Mesangial cell (primary cell): ENCODE measurements around the gene FAM193B. TPM values are rescaled to one million over a fixed set of nuclear protein-coding genes. Genes with fewer than 3 reads are reported as not detected.

Experiments used
- total RNA-seq: library from RNA; depleted of rRNA; stranded (reverse); fragments of >200 nt; gene quantifications from 2 replicates; pipeline ENCODE4 v1.2.3, GENCODE V29; 2015

Gene FAM193B
- 21.3 and 26.0 TPM in 2 replicates for total RNA-seq

DNA sequence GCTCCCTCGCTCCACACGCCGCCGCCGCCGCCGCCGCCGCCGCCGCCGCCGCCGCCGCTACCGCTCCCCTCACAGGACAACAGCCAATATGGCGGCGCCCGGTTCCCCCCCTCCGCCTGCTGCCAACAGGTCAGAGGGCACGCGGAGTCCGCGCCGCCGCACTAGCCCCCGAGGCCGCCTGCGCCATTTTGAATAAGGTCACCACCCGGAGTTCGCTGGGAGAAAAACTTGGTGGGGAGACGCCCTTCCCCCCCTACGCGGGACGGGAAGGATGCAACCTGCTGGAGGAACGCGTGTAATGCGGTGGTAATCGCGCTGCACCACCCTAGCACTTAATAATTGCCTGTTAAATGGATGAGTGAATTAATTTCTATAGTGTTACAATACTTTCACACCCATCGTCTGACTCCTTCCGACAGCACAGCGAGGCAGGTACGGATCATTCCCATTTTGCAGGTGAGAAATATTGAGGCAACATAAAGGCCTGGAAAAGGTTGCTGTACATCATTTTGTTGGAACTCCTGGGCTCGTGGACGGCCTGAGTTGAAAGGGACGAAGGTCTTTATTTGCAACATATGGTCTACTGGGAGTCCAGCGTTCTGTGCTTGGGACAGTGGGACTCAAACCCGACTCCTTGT lies at the start of gene FAM193B:
TSS of gene FAM193B (minus strand) at position 90 of the 638 bp plus-strand sequence. CDS start 105 bp downstream, outside the sequence.

DNA sequence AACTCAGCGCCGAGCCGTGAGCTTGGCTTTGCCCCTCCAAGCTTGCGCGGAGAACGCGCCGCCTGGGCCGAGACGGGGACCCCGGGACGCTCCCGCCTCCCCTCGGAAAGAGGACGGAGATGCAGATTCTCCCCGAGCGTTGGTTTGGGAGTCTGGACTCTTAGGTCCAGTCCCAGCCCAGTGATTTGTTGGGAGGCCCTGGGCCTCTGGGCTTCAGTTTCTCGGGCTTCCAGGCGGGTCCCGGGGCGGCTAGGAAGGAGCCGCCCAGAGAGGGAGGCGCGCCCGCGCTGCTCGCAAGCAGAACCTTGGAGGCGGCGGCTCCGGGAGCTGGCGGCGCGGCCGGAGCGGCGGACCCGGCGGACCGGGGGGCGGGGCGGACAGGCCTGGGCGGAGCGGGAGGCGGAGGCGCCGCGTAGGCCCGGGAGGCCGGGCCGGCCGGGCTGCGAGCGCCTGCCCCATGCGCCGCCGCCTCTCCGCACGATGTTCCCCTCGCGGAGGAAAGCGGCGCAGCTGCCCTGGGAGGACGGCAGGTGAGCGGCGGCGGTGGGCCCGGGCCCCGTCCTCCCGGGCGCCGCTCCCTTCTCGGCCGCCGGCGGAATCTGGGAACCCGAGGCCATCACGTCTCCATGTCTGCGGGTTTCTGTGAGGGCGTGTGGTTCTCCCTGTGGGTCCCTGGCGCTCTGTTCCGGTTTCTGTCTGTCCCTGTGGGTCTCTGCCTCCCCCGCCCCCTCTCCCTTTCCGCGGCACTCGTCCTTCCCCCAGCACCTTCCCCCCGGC lies 45.6 kb upstream of the FAM193B start, which contains the start of gene B4GALT7:
TSS of gene B4GALT7 (plus strand) at position 402 of the 777 bp plus-strand sequence. CDS start at position 481, 79 bp downstream.

DNA sequence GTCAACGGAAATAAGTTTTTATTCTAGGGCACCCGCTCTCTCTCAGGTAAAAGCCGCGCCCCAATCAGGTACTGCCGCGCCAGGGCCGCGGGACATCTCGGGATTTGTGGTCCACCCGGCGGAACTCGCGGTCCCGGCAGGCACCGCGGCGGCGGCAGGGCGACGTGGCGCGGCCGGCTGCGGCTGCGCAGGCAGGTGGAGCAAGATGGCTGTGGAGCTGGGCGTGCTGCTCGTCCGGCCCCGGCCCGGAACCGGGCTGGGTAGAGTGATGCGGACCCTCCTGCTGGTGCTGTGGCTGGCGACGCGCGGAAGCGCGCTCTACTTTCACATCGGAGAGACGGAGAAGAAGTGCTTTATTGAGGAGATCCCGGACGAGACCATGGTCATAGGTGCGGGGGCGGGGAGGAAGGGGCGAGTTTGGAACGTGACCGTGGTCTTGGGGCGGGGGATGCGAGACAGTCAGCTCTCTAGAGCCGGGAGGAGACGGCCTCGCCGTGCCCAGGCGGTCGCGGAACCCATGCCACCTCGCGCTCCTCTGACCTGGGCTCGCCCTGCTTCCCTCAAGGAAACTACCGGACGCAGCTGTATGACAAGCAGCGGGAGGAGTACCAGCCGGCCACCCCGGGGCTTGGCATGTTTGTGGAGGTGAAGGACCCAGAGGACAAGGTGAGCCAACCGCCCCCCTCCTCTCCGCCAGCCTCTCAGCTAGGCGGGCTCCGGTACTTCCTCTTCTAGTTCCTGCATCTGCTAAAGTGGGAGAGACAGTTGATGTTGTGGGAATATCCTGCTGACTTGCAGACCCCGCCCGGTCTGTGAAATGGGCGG lies 37.9 kb upstream of the FAM193B start, which contains the start of gene TMED9:
TSS of gene TMED9 (plus strand) at position 194 of the 825 bp plus-strand sequence. CDS start at position 206, 12 bp downstream.

DNA sequence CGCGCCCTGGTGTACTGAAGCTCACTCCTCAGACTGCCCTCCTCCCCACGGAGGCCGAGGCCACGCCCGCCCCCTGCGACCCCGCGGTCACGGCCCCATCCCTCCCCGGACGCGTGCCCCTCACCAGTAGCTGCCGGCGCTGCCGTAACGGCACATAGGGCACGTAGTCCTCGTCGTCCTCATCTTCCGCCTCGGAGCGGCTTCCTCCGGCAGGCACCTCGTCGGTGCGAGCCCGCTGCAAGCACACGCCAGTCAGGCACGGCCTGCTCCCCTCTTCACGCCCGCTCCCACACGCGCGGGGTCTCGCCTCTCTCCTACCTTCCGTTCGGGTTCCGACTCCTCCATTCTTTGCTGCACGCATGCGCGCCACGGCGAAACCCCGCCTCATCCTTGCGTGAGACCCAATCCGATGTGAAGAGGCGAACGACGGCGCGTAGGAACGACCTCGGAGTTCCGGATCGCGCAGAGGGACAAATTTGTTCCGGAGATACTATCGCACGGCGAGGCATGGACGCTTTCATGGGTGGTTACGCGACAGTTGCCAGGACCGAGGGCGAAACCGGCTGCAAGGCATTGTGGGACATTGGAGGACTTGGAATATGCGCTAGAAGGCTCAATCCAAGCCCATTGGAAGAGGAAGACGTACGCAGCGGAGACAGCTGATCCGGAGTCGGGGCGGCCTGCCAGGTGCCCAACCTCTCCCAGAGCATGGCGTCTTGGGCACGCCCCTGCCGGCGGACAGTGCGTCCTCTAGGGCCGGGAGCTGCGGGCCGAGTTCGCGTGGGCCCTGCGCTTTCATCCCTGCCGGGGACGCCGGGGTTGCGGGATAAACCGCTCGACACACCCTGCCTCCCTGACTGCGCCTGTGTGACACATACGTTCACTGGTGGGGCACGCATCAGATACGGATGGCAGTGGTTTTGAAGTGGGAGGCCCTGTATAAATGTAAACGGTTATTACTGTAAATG lies 37.5 kb downstream of the FAM193B start, which contains the start of gene DDX41:
TSS of gene DDX41 (minus strand) at position 361 of the 968 bp plus-strand sequence. CDS start at position 345, 16 bp downstream.

DNA sequence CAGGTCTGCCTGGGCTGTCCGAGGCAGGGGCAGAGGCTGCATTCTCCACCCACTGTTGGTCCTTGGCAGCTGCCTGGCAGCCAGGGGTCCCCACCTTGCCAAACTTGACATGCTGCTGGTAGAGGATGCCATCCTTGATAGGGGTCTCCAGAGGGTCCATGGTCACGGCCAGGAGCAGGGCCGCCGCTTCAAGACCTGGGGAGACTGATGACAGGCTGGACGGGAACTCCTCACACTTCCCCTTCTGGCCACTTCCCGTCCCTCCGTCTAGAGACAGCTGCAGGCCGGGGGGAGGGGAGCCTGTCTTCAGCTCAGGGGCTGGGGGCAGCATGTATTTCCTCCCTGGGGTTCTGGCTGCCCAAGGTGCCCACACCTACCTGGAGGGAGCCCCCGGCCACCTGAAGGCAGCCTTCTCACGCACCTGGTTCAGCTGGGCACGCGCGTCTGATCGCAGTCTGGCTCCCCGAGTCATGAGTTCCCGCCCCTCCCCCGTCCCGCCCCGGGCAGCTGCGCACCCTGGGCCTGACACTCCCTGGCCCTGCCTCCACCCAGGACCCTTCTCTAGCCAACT lies 44.9 kb downstream of the FAM193B start, which contains the start of gene DOK3:
TSS of gene DOK3 (minus strand) at position 446 of the 571 bp plus-strand sequence. CDS start at position 160, 286 bp downstream.

DNA sequence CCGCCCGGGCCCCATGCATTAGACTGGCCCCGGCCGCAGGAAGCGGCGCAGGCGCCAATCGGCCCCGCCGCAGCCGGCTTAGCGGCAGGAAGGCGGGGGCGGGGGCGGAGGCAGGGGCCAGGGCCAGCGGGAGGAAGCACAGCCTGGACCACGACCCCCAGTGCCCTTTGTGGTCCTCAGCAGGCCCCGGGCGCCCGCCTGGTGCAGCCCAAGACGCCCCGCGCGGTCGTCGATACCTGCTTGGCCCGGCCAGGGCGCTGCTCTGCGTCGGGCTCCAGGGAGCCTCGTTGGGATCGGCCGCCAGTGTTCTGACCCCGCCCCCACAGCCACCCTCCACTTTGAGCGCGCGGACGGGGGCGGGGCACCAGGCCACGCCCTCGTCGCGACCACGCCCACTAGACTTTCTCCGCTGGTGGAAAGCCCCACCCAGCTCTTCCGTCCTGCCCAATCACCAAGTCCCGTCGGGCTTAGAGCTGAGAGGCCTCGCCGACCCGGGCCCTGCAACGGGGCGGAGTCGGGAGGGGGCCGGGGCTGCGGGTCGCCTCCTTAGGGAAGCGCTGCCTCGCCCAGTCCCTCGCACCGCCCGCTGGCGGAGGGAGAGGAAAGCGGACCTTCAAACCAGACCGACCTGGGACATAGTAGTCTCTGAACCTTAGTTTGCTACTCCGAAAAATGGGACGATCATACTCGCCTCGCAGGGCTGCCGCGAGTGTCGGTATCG lies 56.9 kb downstream of the FAM193B start, which contains the start of gene PDLIM7:
TSS of gene PDLIM7 (minus strand) at position 313 of the 721 bp plus-strand sequence. CDS start 1,092 bp downstream, outside the sequence.

DNA sequence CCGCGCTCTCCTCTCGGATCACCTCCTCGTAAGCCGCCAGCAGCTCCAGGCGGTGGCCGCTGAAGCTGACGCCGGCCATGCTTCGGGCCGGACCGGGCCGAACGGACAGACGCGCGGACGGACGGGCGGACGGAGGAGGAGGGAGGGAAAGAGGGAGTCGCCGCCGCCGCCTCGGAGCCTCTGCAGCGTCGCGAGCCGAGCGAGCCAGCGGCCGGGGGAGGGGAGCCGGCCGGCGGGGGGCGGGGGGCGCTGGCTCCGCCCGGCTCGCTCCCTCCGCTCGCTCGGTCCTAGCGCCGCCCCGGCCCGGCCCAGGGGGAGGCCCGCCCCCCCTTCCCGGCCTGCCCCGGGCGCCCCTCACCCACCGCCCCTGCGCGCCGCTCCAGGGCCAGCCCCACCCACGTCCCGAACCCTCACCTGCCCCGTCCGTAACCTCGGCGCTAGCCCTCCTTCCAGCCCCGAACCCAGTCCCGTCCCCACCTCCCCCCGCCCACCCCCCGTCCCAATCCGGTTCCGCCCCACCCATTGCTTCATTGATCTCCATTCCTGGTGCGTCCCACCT lies 80.8 kb downstream of the FAM193B start, which contains the start of gene DBN1:
TSS of gene DBN1 (minus strand) at position 192 of the 559 bp plus-strand sequence. CDS start at position 79, 113 bp downstream.

Other genes with a start within 250 kb of the FAM193B start
- gene MXD3, start 242.7 kb downstream of the FAM193B start, total RNA-seq, result 3.4 and 66.2 TPM in 2 replicates
- 336 and 347 TPM in 2 replicates for gene LMAN2, start 202.9 kb downstream of the FAM193B start, total RNA-seq
- gene RGS14, start 196.6 kb downstream of the FAM193B start, total RNA-seq, result 12.2 and 24.7 TPM in 2 replicates
- not detected in 2 replicates for gene SLC34A1, start 170.1 kb downstream of the FAM193B start, total RNA-seq
- gene PFN3, start 153.9 kb downstream of the FAM193B start, total RNA-seq, result not detected in 2 replicates
- gene F12, start 145.0 kb downstream of the FAM193B start, total RNA-seq, result 3.7 and 5.1 TPM in 2 replicates
- gene GRK6, start 127.9 kb downstream of the FAM193B start, total RNA-seq, result 25.4 and 59.0 TPM in 2 replicates
- gene PRR7, start 107.7 kb downstream of the FAM193B start, total RNA-seq, result 15.6 and 32.8 TPM in 2 replicates
- 331 and 348 TPM in 2 replicates for gene DBN1, start 80.9 kb downstream of the FAM193B start, total RNA-seq
- gene PDLIM7, start 57.0 kb downstream of the FAM193B start, total RNA-seq, result 678 and 721 TPM in 2 replicates
- 0.25 and 1.1 TPM in 2 replicates for gene DOK3, start 44.7 kb downstream of the FAM193B start, total RNA-seq
- gene DDX41, start 37.6 kb downstream of the FAM193B start, total RNA-seq, result 135 and 185 TPM in 2 replicates
- 139 and 148 TPM in 2 replicates for gene TMED9, start 37.6 kb upstream of the FAM193B start, total RNA-seq
- 44.6 and 51.3 TPM in 2 replicates for gene B4GALT7, start 45.6 kb upstream of the FAM193B start, total RNA-seq
- not detected in 2 replicates for gene FAM153A, start 228.3 kb upstream of the FAM193B start, total RNA-seq